OCI-LY3 (cell line): ENCODE measurements around the gene TDRD7.

ENCODE experiments used
- EZH2phosphoT487 ChIP-seq: fragments of 200-600 bp; shearing (Covaris generic); IDR thresholded peaks from 2 replicates; pipeline ENCODE4 v1.6.1; 2018; ENCODE audit warnings: antibody characterized with exemption, mixed run types, low read depth
- TF ChIP-seq, protein P1 (sequence below): fragments of 200-600, 300-600 bp; sonication (generic); IDR thresholded peaks from 2 replicates; pipeline ENCODE4 v1.5.1; 2014; ENCODE audit warnings: antibody characterized with exemption, low read length, low read depth

GRCh38 chr9:97508852-97509251 lies 97.0 kb downstream of the TDRD7 start:
- TF ChIP-seq, protein P1, sequence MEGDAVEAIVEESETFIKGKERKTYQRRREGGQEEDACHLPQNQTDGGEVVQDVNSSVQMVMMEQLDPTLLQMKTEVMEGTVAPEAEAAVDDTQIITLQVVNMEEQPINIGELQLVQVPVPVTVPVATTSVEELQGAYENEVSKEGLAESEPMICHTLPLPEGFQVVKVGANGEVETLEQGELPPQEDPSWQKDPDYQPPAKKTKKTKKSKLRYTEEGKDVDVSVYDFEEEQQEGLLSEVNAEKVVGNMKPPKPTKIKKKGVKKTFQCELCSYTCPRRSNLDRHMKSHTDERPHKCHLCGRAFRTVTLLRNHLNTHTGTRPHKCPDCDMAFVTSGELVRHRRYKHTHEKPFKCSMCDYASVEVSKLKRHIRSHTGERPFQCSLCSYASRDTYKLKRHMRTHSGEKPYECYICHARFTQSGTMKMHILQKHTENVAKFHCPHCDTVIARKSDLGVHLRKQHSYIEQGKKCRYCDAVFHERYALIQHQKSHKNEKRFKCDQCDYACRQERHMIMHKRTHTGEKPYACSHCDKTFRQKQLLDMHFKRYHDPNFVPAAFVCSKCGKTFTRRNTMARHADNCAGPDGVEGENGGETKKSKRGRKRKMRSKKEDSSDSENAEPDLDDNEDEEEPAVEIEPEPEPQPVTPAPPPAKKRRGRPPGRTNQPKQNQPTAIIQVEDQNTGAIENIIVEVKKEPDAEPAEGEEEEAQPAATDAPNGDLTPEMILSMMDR, result no peak
- TF ChIP-seq EZH2phosphoT487, result no peak
